GM12878 (cell line): ENCODE measurements around the gene METRNL. TPM values are rescaled to one million over a fixed set of nuclear protein-coding genes. Genes with fewer than 3 reads are reported as not detected.

ENCODE experiments used
- CBX3 ChIP-seq: fragments of 200-600 bp; sonication (generic); IDR thresholded peaks from 2 replicates; pipeline ENCODE4 v1.6.1; 2016; ENCODE audit warnings: low read depth, borderline replicate concordance
- CEBPZ ChIP-seq: fragments of 150-350 bp; IDR thresholded peaks from 2 replicates; pipeline ENCODE4 v1.6.1; 2016; ENCODE audit warnings: low read depth, low read length
- FOS ChIP-seq: IDR thresholded peaks from 3 replicates; pipeline ENCODE4 v1.6.1; 2011; ENCODE audit warnings: borderline replicate concordance; ENCODE audit not compliant: insufficient read length; ENCODE audit errors: extremely low read depth
- PAX5 ChIP-seq: IDR thresholded peaks from 2 replicates; pipeline ENCODE4 v1.6.1; 2011; ENCODE audit warnings: low read depth, low read length, borderline replicate concordance
- SPI1 ChIP-seq: IDR thresholded peaks from 2 replicates; pipeline ENCODE4 v1.6.1; 2011; ENCODE audit warnings: low read depth, mild to moderate bottlenecking, low read length, moderate library complexity, borderline replicate concordance; ENCODE audit not compliant: insufficient read depth
- SREBF1 ChIP-seq: IDR thresholded peaks from 2 replicates; pipeline ENCODE4 v1.6.1; 2012; ENCODE audit warnings: mild to moderate bottlenecking, low read length
- SUPT20H ChIP-seq: IDR thresholded peaks from 2 replicates; pipeline ENCODE4 v1.6.1; 2011; ENCODE audit warnings: low read depth, mild to moderate bottlenecking, low read length, moderate library complexity, borderline replicate concordance; ENCODE audit not compliant: control insufficient read depth
- TCF7 ChIP-seq: IDR thresholded peaks from 2 replicates; pipeline ENCODE4 v1.6.1; 2014; ENCODE audit warnings: antibody characterized with exemption, borderline replicate concordance
- ZNF384 ChIP-seq: IDR thresholded peaks from 2 replicates; pipeline ENCODE4 v1.6.1; 2012; ENCODE audit warnings: low read depth, mild to moderate bottlenecking, low read length, improper control_type of control experiment, borderline replicate concordance
- ZSCAN29 ChIP-seq: fragments of 450-650 bp; IDR thresholded peaks from 2 replicates; pipeline ENCODE4 v1.6.1; 2017; ENCODE audit warnings: mild to moderate bottlenecking, moderate library complexity
- polyA plus RNA-seq, 11 experiments: library from polyadenylated mRNA; depleted of rRNA in 4 of 11; unstranded in 6 of 11; stranded (reverse) in 5 of 11; fragments of >200 nt; fragmentation: Nextera tagmentation in 4 of 11; fragmentation: Illumina TruSeq in 1 of 11; extraction: Ambion mirVana in 4 of 11; extraction: Trizol in 1 of 11; gene quantifications; 1 replicate in 1 of 11; 2 replicates in 10 of 11; pipeline versions ENCODE4 v1.2.1 to v1.2.3, GENCODE V29; 2011 to 2016; ENCODE audit warnings: inconsistent platforms in 2 of 11, missing spikeins in 2 of 11, low read depth in 1 of 11
- total RNA-seq, 4 experiments: library from RNA; depleted of rRNA in 3 of 4; stranded (reverse); fragments of >200 nt in 3 of 4; fragmentation: Illumina TruSeq in 1 of 4; extraction: Trizol in 1 of 4; gene quantifications; 2 replicates each; pipeline versions ENCODE4 v1.2.1 to v1.2.3, GENCODE V29; 2013 to 2021
- TF ChIP-seq, protein P1 (sequence below): IDR thresholded peaks from 2 replicates; pipeline ENCODE4 v1.6.1; 2012; ENCODE audit warnings: mild to moderate bottlenecking, low read depth, low read length
- TF ChIP-seq, protein P2 (sequence below): IDR thresholded peaks from 2 replicates; pipeline ENCODE4 v1.6.1; 2012; ENCODE audit warnings: low read depth, low read length, improper control_type of control experiment
- TF ChIP-seq, protein P3 (sequence below): fragments of 450-650 bp; IDR thresholded peaks from 2 replicates; pipeline ENCODE4 v1.6.1; 2017; ENCODE audit warnings: mild to moderate bottlenecking, low read depth, inconsistent platforms; ENCODE audit not compliant: poor library complexity, severe bottlenecking

METRNL gene
- total and polyA plus RNA-seq, 10 of the 15 experiments (the other 5 are each of a cell fraction or from before 2014, with no cell fraction given), result 0.05 to 3.7 (median 0.48) TPM; not detected in 2

GRCh38 chr17:83106056-83106588 lies 26.7 kb downstream of the METRNL start (continued):
- TF ChIP-seq, protein P1, sequence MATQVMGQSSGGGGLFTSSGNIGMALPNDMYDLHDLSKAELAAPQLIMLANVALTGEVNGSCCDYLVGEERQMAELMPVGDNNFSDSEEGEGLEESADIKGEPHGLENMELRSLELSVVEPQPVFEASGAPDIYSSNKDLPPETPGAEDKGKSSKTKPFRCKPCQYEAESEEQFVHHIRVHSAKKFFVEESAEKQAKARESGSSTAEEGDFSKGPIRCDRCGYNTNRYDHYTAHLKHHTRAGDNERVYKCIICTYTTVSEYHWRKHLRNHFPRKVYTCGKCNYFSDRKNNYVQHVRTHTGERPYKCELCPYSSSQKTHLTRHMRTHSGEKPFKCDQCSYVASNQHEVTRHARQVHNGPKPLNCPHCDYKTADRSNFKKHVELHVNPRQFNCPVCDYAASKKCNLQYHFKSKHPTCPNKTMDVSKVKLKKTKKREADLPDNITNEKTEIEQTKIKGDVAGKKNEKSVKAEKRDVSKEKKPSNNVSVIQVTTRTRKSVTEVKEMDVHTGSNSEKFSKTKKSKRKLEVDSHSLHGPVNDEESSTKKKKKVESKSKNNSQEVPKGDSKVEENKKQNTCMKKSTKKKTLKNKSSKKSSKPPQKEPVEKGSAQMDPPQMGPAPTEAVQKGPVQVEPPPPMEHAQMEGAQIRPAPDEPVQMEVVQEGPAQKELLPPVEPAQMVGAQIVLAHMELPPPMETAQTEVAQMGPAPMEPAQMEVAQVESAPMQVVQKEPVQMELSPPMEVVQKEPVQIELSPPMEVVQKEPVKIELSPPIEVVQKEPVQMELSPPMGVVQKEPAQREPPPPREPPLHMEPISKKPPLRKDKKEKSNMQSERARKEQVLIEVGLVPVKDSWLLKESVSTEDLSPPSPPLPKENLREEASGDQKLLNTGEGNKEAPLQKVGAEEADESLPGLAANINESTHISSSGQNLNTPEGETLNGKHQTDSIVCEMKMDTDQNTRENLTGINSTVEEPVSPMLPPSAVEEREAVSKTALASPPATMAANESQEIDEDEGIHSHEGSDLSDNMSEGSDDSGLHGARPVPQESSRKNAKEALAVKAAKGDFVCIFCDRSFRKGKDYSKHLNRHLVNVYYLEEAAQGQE, result no peak
- TF ChIP-seq FOS (no peak), SREBF1 (no peak), ZNF384 (no peak), SPI1 (no peak), CBX3 (no peak), TCF7 (no peak), CEBPZ (no peak), ZSCAN29 (no peak), SUPT20H (no peak), PAX5 (no peak)
- TF ChIP-seq, protein P2, sequence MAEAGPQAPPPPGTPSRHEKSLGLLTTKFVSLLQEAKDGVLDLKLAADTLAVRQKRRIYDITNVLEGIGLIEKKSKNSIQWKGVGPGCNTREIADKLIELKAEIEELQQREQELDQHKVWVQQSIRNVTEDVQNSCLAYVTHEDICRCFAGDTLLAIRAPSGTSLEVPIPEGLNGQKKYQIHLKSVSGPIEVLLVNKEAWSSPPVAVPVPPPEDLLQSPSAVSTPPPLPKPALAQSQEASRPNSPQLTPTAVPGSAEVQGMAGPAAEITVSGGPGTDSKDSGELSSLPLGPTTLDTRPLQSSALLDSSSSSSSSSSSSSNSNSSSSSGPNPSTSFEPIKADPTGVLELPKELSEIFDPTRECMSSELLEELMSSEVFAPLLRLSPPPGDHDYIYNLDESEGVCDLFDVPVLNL, result no peak
- TF ChIP-seq, protein P3, sequence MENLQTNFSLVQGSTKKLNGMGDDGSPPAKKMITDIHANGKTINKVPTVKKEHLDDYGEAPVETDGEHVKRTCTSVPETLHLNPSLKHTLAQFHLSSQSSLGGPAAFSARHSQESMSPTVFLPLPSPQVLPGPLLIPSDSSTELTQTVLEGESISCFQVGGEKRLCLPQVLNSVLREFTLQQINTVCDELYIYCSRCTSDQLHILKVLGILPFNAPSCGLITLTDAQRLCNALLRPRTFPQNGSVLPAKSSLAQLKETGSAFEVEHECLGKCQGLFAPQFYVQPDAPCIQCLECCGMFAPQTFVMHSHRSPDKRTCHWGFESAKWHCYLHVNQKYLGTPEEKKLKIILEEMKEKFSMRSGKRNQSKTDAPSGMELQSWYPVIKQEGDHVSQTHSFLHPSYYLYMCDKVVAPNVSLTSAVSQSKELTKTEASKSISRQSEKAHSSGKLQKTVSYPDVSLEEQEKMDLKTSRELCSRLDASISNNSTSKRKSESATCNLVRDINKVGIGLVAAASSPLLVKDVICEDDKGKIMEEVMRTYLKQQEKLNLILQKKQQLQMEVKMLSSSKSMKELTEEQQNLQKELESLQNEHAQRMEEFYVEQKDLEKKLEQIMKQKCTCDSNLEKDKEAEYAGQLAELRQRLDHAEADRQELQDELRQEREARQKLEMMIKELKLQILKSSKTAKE, result no peak
